Stimulated activated CD8-positive, alpha-beta memory T cell treated with anti-CD3 and anti-CD28 coated beads, Interleukin-4, amount 100 ng/mL, for 24 hours (primary cell): ENCODE measurements around the gene TMEM87B.
"Not testable (repeated sequence)": the region's sequence is repeated elsewhere in the genome, so short reads cannot be mapped to it uniquely, and the experiment has no call there.

ENCODE experiments used
- DNase-seq: peaks from one replicate; pipeline ENCODE4 v3.0.0-alpha.2; 2020; ENCODE audit warnings: low read depth

Gene TMEM87B

DNA sequence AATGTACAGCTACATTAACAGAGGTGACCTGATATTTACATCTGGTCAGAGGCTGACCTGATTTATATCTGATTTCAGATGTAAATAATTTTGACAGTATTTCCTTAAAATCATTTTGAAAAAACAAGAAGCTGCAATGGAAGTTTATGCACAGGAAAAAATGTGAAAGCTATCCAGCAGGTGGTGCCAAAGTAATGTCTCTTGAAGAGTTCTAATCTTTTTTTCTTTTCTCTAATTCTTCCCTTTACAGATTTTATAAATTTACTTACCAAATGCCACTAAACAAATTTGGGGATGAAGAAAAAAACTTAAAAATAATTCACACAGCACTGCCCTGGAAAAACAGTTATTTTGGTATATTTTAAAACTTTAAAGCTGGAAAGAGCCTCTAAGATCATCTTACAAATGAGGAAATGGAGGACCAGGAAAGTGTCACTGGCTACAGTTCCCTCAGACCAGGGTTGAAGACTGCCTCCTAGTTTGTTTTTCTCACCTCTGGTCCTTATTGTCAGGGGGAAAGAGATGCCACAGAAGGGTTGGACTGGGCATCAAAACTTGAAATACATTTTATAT is 66.7 kb downstream of the TMEM87B start:
- DNase-seq: peak; percentile 14

GRCh38 chr2:112129060-112129459 is 74.0 kb downstream of the TMEM87B start:
- DNase-seq: no peak

DNA sequence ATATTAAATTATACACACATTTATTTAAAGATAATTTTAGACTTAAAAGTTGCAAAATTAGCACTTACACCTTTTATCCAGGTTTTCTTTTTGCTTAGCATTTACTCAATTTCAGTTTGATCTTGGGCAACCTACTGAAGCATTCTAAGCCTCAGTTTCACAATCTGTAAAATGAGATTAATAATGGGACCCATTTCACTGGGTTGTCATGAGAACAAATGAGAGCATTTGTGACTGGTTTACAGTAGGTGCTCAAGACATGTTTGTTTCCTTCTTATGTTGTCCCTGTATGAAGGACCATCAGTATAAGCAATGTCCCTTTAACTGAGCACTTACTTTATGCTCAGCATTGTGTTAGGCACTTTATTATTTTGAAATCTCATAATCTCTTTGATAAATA is 78.3 kb downstream of the TMEM87B start:
- DNase-seq: no peak

GRCh38 chr2:112134120-112134519 is 79.1 kb downstream of the TMEM87B start:
- no peak for DNase-seq

- DNase-seq: no peak
These were observed 81.0 kb downstream of the TMEM87B start for GRCh38 chr2:112136096-112136495.

DNA sequence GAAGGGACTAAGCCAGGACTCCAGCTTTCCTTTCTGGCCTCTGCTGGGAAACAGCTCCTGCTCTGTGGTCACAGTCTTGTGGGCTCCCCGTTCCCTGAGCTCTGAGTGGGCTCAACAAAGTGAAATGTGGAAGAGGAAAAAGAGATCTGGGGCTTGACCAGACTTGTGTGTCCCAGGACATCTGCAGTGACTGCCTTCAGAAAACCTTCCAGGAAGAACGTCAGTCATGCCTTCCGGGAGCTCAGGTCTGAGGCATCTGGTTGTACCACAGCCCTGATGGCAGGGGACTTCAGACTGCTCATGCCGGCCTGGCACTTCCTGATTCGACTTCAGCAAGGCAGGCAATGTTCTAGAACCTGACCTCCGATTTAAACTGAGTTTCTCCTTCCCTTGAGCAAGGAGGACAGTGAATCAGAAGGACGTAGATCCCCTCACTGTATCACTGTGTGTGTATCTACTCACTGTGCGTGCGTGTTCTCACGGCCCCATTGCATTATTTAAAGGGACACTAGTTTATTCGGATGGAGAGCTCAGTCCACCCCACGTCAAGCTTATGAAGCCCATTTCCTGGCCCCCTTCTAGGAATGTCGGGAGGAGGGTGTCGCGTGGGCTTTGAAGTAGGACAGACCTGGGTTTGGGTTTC is 82.6 kb downstream of the TMEM87B start:
- no peak for DNase-seq

DNA sequence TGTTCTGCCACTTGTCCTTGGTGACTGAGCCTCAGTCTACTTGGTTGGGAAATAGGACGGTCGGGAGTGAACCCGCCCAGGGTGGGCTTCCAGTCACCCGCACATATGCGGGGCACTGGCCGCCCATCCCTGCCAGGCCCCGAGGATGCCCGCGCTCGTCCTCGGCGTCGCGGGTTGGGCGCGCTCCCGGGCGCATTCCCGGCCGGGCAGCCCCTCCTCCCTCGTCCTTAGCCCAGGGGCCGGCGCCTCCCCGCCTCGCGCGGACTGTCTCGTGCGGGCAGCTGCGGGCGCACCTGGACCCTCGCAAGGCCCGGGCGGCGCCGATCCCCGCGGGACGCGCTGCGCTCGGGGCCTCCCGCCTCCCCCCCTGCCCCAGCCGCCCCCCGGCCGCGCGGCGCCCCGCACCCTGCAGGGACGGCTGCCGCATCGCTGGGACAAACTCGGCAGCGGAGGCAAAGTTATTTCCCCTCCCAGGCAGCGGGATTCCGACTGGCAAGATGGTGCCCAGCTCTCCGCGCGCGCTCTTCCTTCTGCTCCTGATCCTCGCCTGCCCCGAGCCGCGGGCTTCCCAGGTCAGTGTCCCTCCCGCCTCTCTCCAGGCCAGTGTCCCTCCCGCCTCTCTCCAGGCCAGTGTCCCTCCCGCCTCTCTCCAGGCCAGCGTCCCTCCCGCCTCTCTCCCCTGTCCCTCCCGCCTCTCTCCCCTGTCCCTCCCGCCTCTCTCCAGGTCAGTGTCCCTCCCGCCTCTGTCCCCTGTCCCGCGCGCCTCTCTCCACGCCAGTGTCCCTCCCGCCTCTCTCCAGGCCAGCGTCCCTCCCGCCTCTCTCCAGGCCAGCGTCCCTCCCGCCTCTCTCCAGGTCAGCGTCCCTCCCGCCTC is 83.3 kb downstream of the TMEM87B start, which contains the start of gene FBLN7:
Gene FBLN7 (plus strand): TSS at position 227 of the 874 bp plus-strand sequence. CDS start 271 bp downstream, at position 498.
- no peak for DNase-seq

DNA sequence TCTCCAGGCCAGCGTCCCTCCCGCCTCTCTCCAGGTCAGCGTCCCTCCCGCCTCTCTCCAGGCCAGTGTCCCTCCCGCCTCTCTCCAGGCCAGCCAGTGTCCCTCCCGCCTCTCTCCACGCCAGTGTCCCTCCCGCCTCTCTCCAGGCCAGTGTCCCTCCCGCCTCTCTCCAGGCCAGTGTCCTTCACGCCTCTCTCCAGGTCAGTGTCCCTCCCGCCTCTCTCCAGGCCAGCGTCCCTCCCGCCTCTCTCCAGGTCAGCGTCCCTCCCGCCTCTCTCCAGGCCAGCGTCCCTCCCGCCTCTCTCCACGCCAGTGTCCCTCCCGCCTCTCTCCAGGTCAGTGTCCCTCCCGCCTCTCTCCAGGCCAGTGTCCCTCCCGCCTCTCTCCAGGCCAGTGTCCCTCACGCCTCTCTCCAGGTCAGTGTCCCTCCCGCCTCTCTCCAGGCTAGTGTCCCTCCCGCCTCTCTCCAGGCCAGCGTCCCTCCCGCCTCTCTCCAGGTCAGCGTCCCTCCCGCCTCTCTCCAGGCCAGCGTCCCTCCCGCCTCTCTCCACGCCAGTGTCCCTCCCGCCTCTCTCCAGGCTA is 84.1 kb downstream of the TMEM87B start:
- DNase-seq: not testable (repeated sequence)

- DNase-seq: not testable (repeated sequence)
These were observed 84.7 kb downstream of the TMEM87B start for GRCh38 chr2:112139661-112140204.

- DNase-seq: no peak
These were observed 85.2 kb downstream of the TMEM87B start for GRCh38 chr2:112140205-112140802.

DNA sequence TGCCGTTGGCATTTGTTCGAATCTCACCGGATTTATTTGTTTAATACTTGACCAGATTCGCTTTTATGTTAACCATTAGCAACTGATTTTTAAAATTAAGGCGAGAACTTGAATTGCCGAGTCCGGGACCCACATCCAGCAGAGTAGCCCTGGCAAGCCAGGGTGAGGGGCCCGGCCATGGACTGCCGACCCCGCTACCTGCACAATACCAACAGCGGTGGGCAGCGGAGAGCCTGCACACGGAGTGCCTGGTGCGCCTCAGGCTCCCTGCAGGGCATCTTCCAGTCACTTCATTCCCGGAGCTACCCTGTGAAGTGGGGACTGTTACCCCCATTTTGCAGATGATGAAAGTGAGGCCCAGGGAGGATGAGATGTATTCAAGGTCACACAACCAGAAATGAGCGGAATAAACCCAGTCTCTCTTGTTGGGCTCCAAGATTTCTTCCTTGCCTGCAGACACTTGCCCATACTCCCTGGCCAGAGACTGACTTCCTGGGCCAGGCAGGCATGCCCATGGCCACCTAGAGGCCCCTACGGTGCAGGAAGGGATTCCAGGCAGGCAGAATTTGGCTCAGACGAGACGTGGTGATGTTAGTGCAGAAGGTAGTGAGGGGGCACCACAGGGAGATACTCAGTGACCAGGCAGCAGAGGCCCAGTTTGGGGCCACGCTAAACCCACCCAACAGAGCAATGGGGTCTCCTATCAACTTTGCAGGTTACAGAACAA is 86.0 kb downstream of the TMEM87B start:
- DNase-seq: no peak

DNA sequence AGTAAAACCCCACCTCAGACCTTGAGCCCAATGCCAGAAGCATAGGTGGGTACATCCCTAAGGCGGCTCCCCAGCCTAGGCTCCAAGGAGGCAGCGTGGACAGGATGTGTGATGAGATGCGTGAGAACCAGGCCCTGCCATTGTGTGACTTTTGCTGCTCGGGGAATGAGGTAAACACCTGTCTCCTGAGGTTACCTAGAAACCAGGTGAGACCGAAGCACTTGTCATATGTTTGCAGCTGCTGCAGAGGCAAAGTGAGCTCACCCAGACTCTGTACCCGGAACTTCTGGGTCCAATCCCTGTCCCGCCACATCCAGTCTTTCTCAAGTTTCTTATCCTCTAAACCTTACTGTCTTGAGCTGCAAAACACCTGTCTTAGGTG is 86.5 kb downstream of the TMEM87B start:
- DNase-seq: no peak

- no peak for DNase-seq
These were observed 87.5 kb downstream of the TMEM87B start for GRCh38 chr2:112142525-112143078.

DNA sequence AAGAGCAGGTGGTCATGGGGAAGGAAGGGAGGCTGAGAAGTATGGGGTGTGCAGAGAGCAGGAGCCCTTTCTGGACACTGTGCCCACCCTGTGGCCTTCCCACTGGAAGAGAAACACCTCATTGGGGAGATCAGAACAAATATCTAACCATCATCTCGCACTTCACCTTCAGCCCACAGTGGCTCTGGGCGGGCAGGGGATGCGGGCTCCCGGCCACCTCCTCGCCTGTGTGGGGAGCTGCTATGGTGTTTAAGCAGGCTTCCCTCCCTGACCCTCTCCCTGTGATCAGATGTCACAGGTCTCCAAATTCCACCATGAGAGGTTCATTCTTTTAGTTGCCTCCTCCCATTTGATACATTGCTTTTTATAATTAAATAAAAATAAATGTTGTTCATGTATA is 88.1 kb downstream of the TMEM87B start:
- no peak for DNase-seq

DNA sequence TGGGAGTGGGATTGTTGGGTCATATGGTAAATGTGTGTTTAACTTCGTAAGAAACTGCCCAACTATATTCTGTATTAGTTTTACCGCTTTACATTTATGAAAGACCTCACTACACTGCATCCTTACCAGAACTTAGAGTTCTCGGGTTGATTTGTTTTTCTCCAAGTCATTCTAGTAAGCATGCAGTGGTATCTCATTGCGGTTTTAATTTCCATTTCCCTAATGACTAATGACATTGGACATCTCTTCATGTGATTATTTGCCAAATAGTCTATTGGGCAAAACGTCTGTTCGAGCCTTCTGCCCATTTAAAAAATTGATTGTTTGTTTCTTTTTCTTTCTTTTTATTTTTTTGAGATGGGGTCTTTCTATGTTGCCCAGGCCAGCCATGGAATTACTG is 89.9 kb downstream of the TMEM87B start:
- DNase-seq: no peak

- DNase-seq: no peak
These were observed 92.5 kb downstream of the TMEM87B start for GRCh38 chr2:112147382-112148168.

DNA sequence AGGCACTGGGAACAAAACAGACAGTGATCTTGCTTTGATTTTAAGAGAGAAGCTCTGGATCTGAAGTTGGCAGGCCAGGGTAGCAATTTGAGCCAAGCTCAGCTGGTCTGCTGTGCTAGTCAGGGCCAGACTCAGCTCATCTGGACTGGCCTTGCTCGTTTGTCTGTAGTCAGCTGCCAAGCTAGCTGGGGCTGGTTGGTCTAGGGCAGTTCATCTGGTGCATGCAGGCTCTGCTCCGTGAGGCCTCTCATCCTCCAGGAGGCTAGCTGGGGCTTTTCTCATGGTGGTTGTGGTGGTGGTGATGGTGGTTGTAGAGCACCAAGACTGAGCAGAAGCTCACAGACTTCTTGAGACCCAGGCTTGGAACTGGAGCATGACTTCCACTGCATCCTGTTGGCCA is 93.4 kb downstream of the TMEM87B start:
- DNase-seq: no peak

DNA sequence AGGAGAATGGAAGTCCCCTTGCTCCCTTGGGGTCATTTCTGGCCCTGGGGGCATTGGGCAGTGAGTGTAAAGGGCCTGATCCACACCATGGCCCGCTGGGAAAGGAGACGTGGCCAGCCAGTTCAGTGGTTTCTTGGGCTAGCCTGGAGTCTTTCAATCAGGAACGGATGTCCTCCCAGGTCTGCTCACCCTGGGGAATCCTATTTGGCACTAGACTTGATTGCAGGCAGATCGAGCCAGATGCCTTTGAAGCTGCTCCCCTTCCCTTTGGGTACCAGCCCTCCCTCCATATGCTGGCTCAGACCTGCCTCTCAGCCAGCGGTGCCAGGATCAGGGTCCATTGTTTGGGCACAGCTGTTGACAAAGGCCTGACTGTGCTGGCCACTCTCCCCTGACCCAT is 94.1 kb downstream of the TMEM87B start:
- no peak for DNase-seq

DNA sequence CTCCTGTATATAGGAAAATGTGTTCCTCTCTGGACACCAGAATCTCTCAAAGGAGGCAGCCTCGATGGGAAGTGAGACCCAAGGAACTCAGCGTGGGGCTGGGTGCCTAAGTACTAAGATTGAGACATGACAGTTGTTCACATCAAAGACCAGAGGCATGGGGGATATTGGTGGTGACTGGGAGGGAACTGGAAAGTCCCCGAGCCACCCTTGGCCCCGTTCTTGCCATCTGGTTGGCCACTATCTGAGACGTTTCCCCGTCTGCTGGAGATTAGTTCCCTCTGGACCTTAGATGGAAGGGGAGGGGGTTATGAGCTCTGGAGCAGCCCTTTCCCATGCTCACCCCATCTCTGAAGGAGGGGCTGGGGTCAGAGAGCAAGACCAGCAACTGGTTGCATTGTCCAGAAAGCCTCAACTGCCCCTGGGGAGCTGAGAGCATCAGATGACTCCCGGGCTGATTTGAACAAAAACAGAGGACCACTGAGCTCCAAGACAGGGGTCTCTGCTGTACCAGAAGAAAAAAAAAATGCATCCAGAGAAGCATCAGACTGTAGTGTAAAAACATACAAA is 94.9 kb downstream of the TMEM87B start:
- DNase-seq: no peak

DNA sequence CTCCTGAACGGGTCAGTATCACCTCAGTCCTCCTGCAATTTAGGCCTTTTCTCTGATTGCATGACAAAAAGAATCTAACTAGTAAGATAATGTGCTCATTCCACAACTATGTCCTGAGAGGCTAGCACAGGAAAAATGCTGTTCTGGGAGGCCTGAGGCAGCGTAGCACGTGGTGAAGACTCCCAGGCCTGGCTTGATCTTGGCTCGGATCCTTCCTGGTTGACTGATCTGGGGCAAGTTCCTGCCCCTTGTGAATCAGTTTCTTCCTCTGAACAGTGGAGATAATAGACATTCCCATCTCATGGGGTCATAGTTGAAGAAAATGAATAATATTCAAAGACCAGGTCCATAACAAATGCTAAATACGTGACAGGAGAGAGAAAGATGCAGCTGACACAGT is 95.4 kb downstream of the TMEM87B start:
- no peak for DNase-seq
